Body of pancreas (tissue), 4 donors: ENCODE data around the gene RFPL3. TPM values are rescaled to one million over a fixed set of nuclear protein-coding genes. Genes with fewer than 3 reads are reported as not detected.

ENCODE experiments used
- ATAC-seq: fragments of 150-250 bp; one replicate; pipeline ENCODE4 v1.9.1; 2016
- DNase-seq, 4 donors: peaks; one replicate each; pipeline ENCODE4 v3.0.0-alpha.2; 2019
- H3K27ac ChIP-seq, 4 donors: fragments of 200-600 bp; sonication (generic); 1 replicate in 3 of 4; 2 replicates in 1 of 4; pipeline versions ENCODE4 v1.5.1 to v1.6.1; 2016 to 2019; ENCODE audit warnings: mild to moderate bottlenecking in 1 of 4, mixed read lengths in 1 of 4, moderate library complexity in 1 of 4
- H3K27me3 ChIP-seq, 2 donors: fragments of 200-600 bp; sonication (generic); one replicate each; pipeline ENCODE4 v1.6.0; 2016; ENCODE audit warnings: mild to moderate bottlenecking in 1 of 2
- H3K36me3 ChIP-seq, 2 donors: fragments of 200-600 bp; sonication (generic); replicated peaks in 1 of 2; 2 replicates each; pipeline ENCODE4 v1.5.1; 2016; ENCODE audit warnings: low read depth in 2 of 2; ENCODE audit not compliant: insufficient read depth in 1 of 2
- H3K4me1 ChIP-seq: fragments of 200-600 bp; sonication (generic); one replicate; pipeline ENCODE4 v1.6.0; 2016
- H3K4me3 ChIP-seq, 2 donors: fragments of 200-600 bp; sonication (generic); 1 replicate in 1 of 2; 2 replicates in 1 of 2; pipeline ENCODE4 v1.5.1; 2016 to 2019
- H3K9me3 ChIP-seq, 3 donors: fragments of 200-600 bp; sonication (generic); 1 replicate in 2 of 3; 2 replicates in 1 of 3; pipeline ENCODE4 v1.5.1; 2016
- POLR2A ChIP-seq, 3 donors: fragments of 450-650 bp; IDR thresholded peaks; one replicate each; pipeline ENCODE4 v1.6.1; 2016; ENCODE audit warnings: antibody characterized with exemption in 3 of 3, mild to moderate bottlenecking in 2 of 3
- WGBS, 2 donors: methylation state at CpG; one replicate each; pipeline ENCODE4 v1.1.5; 2017; 5-methylcytosine and 5-hydroxymethylcytosine counted together
- intact Hi-C: fragments of 100-400 bp; cut with DNase I; formaldehyde crosslinking; loops from one replicate; pipeline ENCODE4 v1.15.1; 2023
- total RNA-seq, 2 donors: library from RNA; depleted of rRNA; stranded (reverse); fragments of >200 nt; gene quantifications; one replicate each; pipeline ENCODE4 v1.1.0, GENCODE V29; 2016
- TF ChIP-seq, protein P1 (sequence below), 7 experiments: fragments of 450-650 bp in 4 of 7; fragments of 200-600 bp in 3 of 7; sonication (generic) in 3 of 7; IDR thresholded peaks; one replicate each; pipeline ENCODE4 v1.5.1; 2016 to 2019; ENCODE audit warnings: antibody characterized with exemption in 7 of 7

Gene RFPL3
- total RNA-seq, 2 donors from 2014 or later: not detected

DNA sequence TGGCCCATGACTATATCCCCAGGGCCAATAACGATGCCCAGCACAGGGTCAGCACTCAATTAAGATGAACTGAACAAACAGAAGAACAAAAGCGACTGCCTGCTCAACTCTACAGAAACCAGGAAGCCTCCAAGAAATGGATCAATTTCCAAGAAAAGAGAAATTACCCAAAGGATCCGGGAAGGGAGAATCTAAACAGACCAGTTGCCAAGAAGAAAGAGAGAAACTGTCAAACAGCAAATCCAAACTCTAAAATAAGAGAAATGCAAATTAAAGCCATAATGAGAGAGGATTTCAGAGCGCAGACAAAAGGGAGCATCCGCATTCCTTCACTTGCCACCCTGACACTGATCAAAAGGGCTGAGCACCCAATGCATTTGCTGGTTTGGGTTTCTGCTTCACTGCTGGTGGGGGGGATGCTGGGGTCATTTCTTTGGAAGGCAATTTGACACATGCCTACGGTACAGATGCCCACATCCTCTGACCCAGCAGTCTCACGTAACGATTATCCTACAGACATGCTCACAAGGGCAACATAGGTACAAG, 37.7 kb upstream of the RFPL3 start:
- no peak for DNase-seq
- H3K27ac ChIP-seq: no peak overlapping the region
- H3K36me3 ChIP-seq: no peaks in the 10 kb centered on the region
- WGBS, 2 donors: 46 to 53% methylated on average over 8 of the region's 8 CpGs
- TF ChIP-seq, protein P1, sequence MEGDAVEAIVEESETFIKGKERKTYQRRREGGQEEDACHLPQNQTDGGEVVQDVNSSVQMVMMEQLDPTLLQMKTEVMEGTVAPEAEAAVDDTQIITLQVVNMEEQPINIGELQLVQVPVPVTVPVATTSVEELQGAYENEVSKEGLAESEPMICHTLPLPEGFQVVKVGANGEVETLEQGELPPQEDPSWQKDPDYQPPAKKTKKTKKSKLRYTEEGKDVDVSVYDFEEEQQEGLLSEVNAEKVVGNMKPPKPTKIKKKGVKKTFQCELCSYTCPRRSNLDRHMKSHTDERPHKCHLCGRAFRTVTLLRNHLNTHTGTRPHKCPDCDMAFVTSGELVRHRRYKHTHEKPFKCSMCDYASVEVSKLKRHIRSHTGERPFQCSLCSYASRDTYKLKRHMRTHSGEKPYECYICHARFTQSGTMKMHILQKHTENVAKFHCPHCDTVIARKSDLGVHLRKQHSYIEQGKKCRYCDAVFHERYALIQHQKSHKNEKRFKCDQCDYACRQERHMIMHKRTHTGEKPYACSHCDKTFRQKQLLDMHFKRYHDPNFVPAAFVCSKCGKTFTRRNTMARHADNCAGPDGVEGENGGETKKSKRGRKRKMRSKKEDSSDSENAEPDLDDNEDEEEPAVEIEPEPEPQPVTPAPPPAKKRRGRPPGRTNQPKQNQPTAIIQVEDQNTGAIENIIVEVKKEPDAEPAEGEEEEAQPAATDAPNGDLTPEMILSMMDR (IDR thresholded peaks at IDR 0.05): no peak
- TF ChIP-seq POLR2A (IDR thresholded peaks at IDR 0.05): no peak
- no peaks in the 10 kb centered on the region for H3K9me3 ChIP-seq
- intact Hi-C loops: no loop called here
- H3K4me1 ChIP-seq: no peaks in the 10 kb centered on the region
- H3K27me3 ChIP-seq: no peaks in the 10 kb centered on the region
- ATAC-seq: no peak
- H3K4me3 ChIP-seq: no peak overlapping the region

DNA sequence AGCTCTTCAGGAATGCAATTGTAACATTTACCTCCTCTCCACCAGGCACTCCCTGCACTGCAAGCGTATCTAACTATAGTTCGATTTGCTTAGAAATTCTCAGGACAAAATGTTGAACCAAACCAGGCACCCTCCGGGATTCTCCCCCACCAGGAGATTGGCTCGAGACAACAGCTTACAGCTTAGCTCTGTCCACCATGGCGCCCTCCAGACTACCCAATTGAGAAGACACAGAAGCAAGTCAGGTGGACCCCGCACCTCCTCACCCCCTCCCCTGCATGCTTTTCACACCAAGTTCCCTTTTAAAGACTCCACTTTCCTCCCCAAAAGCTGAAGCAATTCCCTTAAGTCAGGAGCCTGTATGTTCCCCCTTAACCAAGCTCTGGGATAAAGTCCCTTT, 34.7 kb upstream of the RFPL3 start:
- H3K4me3 ChIP-seq: no peak overlapping the region
- no peaks in the 10 kb centered on the region for H3K36me3 ChIP-seq
- H3K27me3 ChIP-seq: no peaks in the 10 kb centered on the region
- WGBS, 2 donors: 47 to 62% methylated on average over 6 of the region's 6 CpGs
- DNase-seq (no peak), ATAC-seq (no peak)
- TF ChIP-seq POLR2A (IDR thresholded peaks at IDR 0.05): no peak
- TF ChIP-seq, protein P1 (IDR thresholded peaks at IDR 0.05): no peak
- H3K4me1 ChIP-seq: no peaks in the 10 kb centered on the region
- intact Hi-C loops: no loop called here
- no peak overlapping the region for H3K27ac ChIP-seq
- H3K9me3 ChIP-seq: no peaks in the 10 kb centered on the region

DNA sequence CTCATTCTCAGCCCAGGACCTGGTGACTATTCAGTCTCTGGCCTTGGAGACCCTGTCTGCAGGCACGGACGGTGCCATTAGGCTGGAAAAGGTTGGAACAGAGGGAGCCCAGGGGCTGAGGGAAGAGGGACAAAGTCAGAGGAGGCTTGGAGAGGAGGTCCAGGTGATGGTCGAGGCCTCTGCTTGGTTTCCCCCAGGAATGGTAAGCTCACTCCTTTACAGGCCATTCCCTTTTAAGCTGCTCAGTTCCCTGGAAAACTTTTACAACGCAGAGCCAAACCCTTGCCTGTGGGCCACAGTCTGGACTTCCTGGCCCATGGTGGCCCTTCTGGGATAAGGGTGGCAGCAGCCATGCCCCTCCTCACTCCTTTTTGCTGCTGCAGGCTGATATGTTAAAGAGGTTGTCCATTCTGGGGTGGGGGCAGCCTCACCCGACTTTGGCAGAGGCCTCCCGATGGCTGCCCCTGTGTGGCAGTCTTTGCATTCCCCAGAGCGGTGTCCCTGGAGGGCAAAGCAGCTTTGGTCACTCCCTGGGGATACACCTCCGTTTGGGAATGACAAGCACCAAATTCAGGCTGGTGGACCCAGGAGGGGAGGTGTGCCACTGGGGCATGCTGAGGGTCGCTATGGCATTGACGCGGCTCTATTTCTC, 34.0 kb upstream of the RFPL3 start:
- intact Hi-C loops: no loop called here
- DNase-seq: no peak
- Histone ChIP-seq H3K27ac (no peak overlapping the region), H3K36me3 (no peaks in the 10 kb centered on the region), H3K9me3 (no peaks in the 10 kb centered on the region), H3K4me3 (no peak overlapping the region), H3K4me1 (no peaks in the 10 kb centered on the region), H3K27me3 (no peaks in the 10 kb centered on the region)
- 65% methylated on average over 8 to 11 of the region's 11 CpGs for WGBS, 2 donors
- TF ChIP-seq, protein P1 (IDR thresholded peaks at IDR 0.05): no peak
- TF ChIP-seq POLR2A (IDR thresholded peaks at IDR 0.05): no peak
- ATAC-seq: no peak

DNA sequence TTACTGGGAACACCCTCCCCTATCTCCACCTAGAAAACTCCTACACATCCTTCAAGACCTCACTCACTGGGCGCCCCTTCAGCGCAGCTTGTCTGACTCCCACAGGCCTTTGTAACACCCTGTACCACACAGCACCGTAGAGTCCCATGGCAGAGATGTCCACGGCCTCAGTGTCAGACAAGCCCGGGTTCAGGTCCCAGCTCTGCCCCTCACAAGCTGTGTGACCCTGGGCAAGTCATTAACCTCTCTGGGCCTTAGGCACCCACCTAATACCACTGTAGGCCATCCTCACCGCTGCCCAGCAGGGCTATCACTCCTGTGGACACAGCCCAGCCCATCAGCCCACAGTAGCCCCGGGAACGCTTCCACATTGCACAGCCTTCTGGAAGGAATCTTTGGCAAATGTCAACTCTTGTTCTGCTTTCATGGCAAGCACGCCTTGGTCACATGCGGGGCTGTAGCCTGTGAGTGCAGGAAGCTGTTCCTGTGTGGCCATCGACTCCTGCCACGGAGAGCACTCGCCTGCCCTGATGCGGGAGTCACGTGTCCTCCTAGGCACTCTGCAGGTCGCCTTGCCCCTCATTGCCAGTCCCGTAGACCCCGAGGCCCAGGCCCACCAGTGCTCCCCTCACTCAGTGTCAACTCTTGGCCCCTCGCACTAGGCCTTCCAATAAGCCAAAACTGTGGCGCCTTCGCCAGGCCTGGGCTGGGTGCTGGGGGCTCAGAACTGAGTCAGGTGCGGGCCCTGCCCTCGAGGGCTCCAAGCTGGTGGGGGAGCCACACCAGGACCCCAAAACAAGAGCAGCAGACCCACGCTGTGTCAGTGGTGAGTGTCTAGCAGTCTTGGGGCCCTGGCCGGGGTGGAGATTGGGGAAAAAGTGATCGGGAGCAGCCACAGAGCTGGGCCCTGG, 32.9 kb upstream of the RFPL3 start:
- H3K27ac ChIP-seq: no peak overlapping the region
- intact Hi-C loops: no loop called here
- TF ChIP-seq, protein P1 (IDR thresholded peaks at IDR 0.05): no peak
- TF ChIP-seq POLR2A (IDR thresholded peaks at IDR 0.05): no peak
- ATAC-seq (no peak), DNase-seq (no peak)
- no peaks in the 10 kb centered on the region for H3K27me3 ChIP-seq
- H3K36me3 ChIP-seq: no peaks in the 10 kb centered on the region
- H3K4me3 ChIP-seq: no peak overlapping the region
- no peaks in the 10 kb centered on the region for H3K9me3 ChIP-seq
- H3K4me1 ChIP-seq: no peaks in the 10 kb centered on the region
- 75 to 80% methylated on average over 15 to 26 of the region's 26 CpGs for WGBS, 2 donors
